NCI-H345 treated with DMSO at 0.1 percent for 48 hours (cell line): Measurements from ENCODE around the gene DLGAP4.

Source experiments
- DNase-seq: peaks from one replicate; lab custom pipeline; 2025; ENCODE audit not compliant: unreplicated experiment; lab: John Stamatoyannopoulos, UW

DLGAP4 gene

GRCh38 chr20:36320261-36320897 is 14.2 kb downstream of the DLGAP4 start:
- no peak for DNase-seq

- DNase-seq = no peak
These were observed 15.0 kb downstream of the DLGAP4 start for GRCh38 chr20:36320898-36321695.

- no peak for DNase-seq
These were observed 16.0 kb downstream of the DLGAP4 start for GRCh38 chr20:36322131-36322530.

- no peak for DNase-seq
These were observed 24.0 kb downstream of the DLGAP4 start for GRCh38 chr20:36330091-36330490.

GRCh38 chr20:36331209-36331608 is 25.1 kb downstream of the DLGAP4 start:
- DNase-seq = no peak

GRCh38 chr20:36333841-36334240 is 27.7 kb downstream of the DLGAP4 start:
- DNase-seq = no peak

GRCh38 chr20:36334281-36335205 is 28.4 kb downstream of the DLGAP4 start:
- DNase-seq = no peak

GRCh38 chr20:36335206-36335870 is 29.2 kb downstream of the DLGAP4 start:
- DNase-seq = no peak

- no peak for DNase-seq
These were observed 30.1 kb downstream of the DLGAP4 start for GRCh38 chr20:36336204-36336603.

GRCh38 chr20:36336954-36337704 is 31.0 kb downstream of the DLGAP4 start:
- DNase-seq = no peak

GRCh38 chr20:36337886-36338285 is 31.7 kb downstream of the DLGAP4 start:
- DNase-seq = no peak

- DNase-seq = no peak
These were observed 33.8 kb downstream of the DLGAP4 start for GRCh38 chr20:36339646-36340592.

GRCh38 chr20:36340593-36340990 is 34.5 kb downstream of the DLGAP4 start:
- no peak for DNase-seq

GRCh38 chr20:36341331-36342020 is 35.3 kb downstream of the DLGAP4 start:
- DNase-seq = no peak

- no peak for DNase-seq
These were observed 36.4 kb downstream of the DLGAP4 start for GRCh38 chr20:36342331-36343120.

- no peak for DNase-seq
These were observed 37.5 kb downstream of the DLGAP4 start for GRCh38 chr20:36343641-36344040.

GRCh38 chr20:36344517-36345132 is 38.5 kb downstream of the DLGAP4 start:
- no peak for DNase-seq
